DOHH2 (cell line): Measurements from ENCODE around the gene EXOC3L2.
A peak's percentile ranks its signal among the peaks of the same experiment; 100 is the strongest.

ENCODE experiments used
- H3F3A ChIP-seq: fragments of 200-600 bp; sonication (generic), shearing (Covaris generic); 2 replicates; pipeline ENCODE4 v1.6.0; 2016; ENCODE audit warnings: antibody characterized with exemption, mild to moderate bottlenecking; ENCODE audit not compliant: control insufficient read depth, insufficient read depth
- H3K27ac ChIP-seq: fragments of 200-600 bp; sonication (generic); 2 replicates; pipeline ENCODE4 v1.5.1; 2014; ENCODE audit warnings: low read depth, mild to moderate bottlenecking, low read length, moderate library complexity
- H3K27me3 ChIP-seq: fragments of 200-600 bp; sonication (generic); 2 replicates; pipeline ENCODE4 v1.6.1; 2014; ENCODE audit warnings: mild to moderate bottlenecking, low read length, mixed read lengths; ENCODE audit not compliant: control insufficient read depth
- H3K36me3 ChIP-seq: fragments of 200-600 bp; sonication (generic); 2 replicates; pipeline ENCODE4 v1.6.1; 2014; ENCODE audit warnings: mild to moderate bottlenecking, low read length, moderate library complexity, mixed read lengths; ENCODE audit not compliant: control insufficient read depth
- H3K4me1 ChIP-seq: fragments of 200-600 bp; sonication (generic); 2 replicates; pipeline ENCODE4 v1.6.1; 2014; ENCODE audit warnings: mild to moderate bottlenecking, low read length, mixed read lengths; ENCODE audit not compliant: control insufficient read depth
- H3K4me2 ChIP-seq: fragments of 200-600 bp; sonication (generic); 2 replicates; pipeline ENCODE4 v1.6.0; 2014; ENCODE audit warnings: mild to moderate bottlenecking, low read length, moderate library complexity
- H3K4me3 ChIP-seq: fragments of 200-600 bp; sonication (generic); 2 replicates; pipeline ENCODE4 v1.5.1; 2014; ENCODE audit warnings: mild to moderate bottlenecking, low read length, mixed read lengths
- H3K79me2 ChIP-seq: fragments of 200-600 bp; sonication (generic); 2 replicates; pipeline ENCODE4 v1.6.1; 2014; ENCODE audit warnings: mild to moderate bottlenecking, low read length, mixed read lengths; ENCODE audit not compliant: control insufficient read depth
- H3K9me2 ChIP-seq: fragments of 200-600 bp; sonication (generic); replicated peaks from 2 replicates; pipeline ENCODE4 v1.6.1; 2014; ENCODE audit warnings: mild to moderate bottlenecking, low read length, mixed read lengths; ENCODE audit not compliant: control insufficient read depth
- H3K9me3 ChIP-seq: fragments of 200-600 bp; sonication (generic); 2 replicates; pipeline ENCODE4 v1.6.1; 2014; ENCODE audit warnings: antibody characterized with exemption, low read length, mixed read lengths; ENCODE audit not compliant: control insufficient read depth, insufficient read depth
- H4K20me1 ChIP-seq: fragments of 200-600 bp; sonication (generic); 2 replicates; pipeline ENCODE4 v1.6.0; 2014; ENCODE audit warnings: low read depth, mild to moderate bottlenecking, antibody characterized with exemption, low read length, moderate library complexity; ENCODE audit not compliant: control insufficient read depth, insufficient read depth
- CTCF ChIP-seq: fragments of 200-600 bp; sonication (generic); IDR thresholded peaks from one replicate; pipeline ENCODE4 v1.5.1; 2014; ENCODE audit warnings: antibody characterized with exemption, mild to moderate bottlenecking, low read depth, low read length; ENCODE audit not compliant: poor library complexity, severe bottlenecking
- EZH2phosphoT487 ChIP-seq: fragments of 200-600 bp; sonication (generic); IDR thresholded peaks from 2 replicates; pipeline ENCODE4 v1.6.1; 2017; ENCODE audit warnings: borderline replicate concordance, mild to moderate bottlenecking, antibody characterized with exemption, low read length, moderate library complexity, mixed read lengths

EXOC3L2 gene

GRCh38 chr19:45184115-45184514 lies 61.1 kb downstream of the EXOC3L2 start:
- Histone ChIP-seq H4K20me1 (no peaks in the 10 kb centered on the region; the same call in 1 of the 2 replicates), H3K4me1 (peaks cover 21% of the 10 kb centered on the region), H3K9me3 (no peaks in the 10 kb centered on the region), H3K4me2 (no peak overlapping the region), H3F3A (no peaks in the 10 kb centered on the region), H3K27ac (no peak overlapping the region), H3K9me2 (no peaks in the 10 kb centered on the region), H3K79me2 (peaks cover 27% of the 10 kb centered on the region), H3K27me3 (no peaks in the 10 kb centered on the region), H3K36me3 (peaks cover 13% of the 10 kb centered on the region), H3K4me3 (no peak overlapping the region)
- TF ChIP-seq EZH2phosphoT487 (no peak), CTCF (no peak)

GRCh38 chr19:45182758-45183157 lies 62.4 kb downstream of the EXOC3L2 start:
- no peaks in the 10 kb centered on the region for H3K9me3 ChIP-seq
- H3K9me2 ChIP-seq, result no peaks in the 10 kb centered on the region
- no peaks in the 10 kb centered on the region for H3K27me3 ChIP-seq
- H4K20me1 ChIP-seq, result no peaks in the 10 kb centered on the region; the same call in 1 of the 2 replicates
- H3K4me2 ChIP-seq, result no peak overlapping the region
- TF ChIP-seq CTCF (no peak), EZH2phosphoT487 (no peak)
- H3K4me1 ChIP-seq, result peaks cover 21% of the 10 kb centered on the region
- peaks cover 17% of the 10 kb centered on the region for H3K36me3 ChIP-seq
- no peak overlapping the region for H3K27ac ChIP-seq
- no peaks in the 10 kb centered on the region for H3F3A ChIP-seq
- peaks cover 34% of the 10 kb centered on the region for H3K79me2 ChIP-seq
- H3K4me3 ChIP-seq, result no peak overlapping the region

- Histone ChIP-seq H4K20me1 (no peaks in the 10 kb centered on the region; the same call in 1 of the 2 replicates), H3K4me1 (peaks cover 25% of the 10 kb centered on the region), H3K79me2 (peaks cover 48% of the 10 kb centered on the region), H3K27me3 (no peaks in the 10 kb centered on the region), H3K4me3 (no peak overlapping the region), H3K9me3 (no peaks in the 10 kb centered on the region), H3K4me2 (peak overlapping the region; percentile 96; the same call in 1 of the 2 replicates), H3K36me3 (peaks cover 17% of the 10 kb centered on the region), H3F3A (no peaks in the 10 kb centered on the region), H3K9me2 (no peaks in the 10 kb centered on the region), H3K27ac (no peak overlapping the region)
- TF ChIP-seq CTCF (no peak), EZH2phosphoT487 (no peak)
These were observed 64.3 kb downstream of the EXOC3L2 start for GRCh38 chr19:45180936-45181335.
